Effector memory CD4-positive, alpha-beta T cell (primary cell): ENCODE results near the gene WNT9A.
"Not testable (repeated sequence)": the region's sequence is repeated elsewhere in the genome, so short reads cannot be mapped to it uniquely, and the experiment has no call there.

Experiments used
- DNase-seq, 3 donors: peaks; one replicate each; pipeline ENCODE4 v3.0.0-alpha.2; 2020
- H3K27ac ChIP-seq: 2 replicates; pipeline ENCODE4 v1.7.0; 2013; ENCODE audit warnings: mild to moderate bottlenecking, low read length, moderate library complexity; ENCODE audit not compliant: insufficient read depth, poor library complexity, severe bottlenecking
- H3K27me3 ChIP-seq: replicated peaks from 2 replicates; pipeline ENCODE4 v1.7.0; 2013; ENCODE audit warnings: mild to moderate bottlenecking, low read length; ENCODE audit not compliant: insufficient read depth, control insufficient read depth, poor library complexity, severe bottlenecking
- H3K36me3 ChIP-seq: 2 replicates; pipeline ENCODE4 v1.7.0; 2013; ENCODE audit warnings: mild to moderate bottlenecking, low read length, moderate library complexity; ENCODE audit not compliant: control insufficient read depth, insufficient read depth
- H3K4me1 ChIP-seq: 2 replicates; pipeline ENCODE4 v1.7.0; 2013; ENCODE audit warnings: low read length, mild to moderate bottlenecking; ENCODE audit not compliant: control insufficient read depth, insufficient read depth, poor library complexity, severe bottlenecking
- H3K4me3 ChIP-seq: 2 replicates; pipeline ENCODE4 v1.7.0; 2013; ENCODE audit warnings: low read length, low read depth, mild to moderate bottlenecking; ENCODE audit not compliant: insufficient read depth, poor library complexity, severe bottlenecking
- H3K9me3 ChIP-seq: 2 replicates; pipeline ENCODE4 v1.7.0; 2013; ENCODE audit warnings: mild to moderate bottlenecking, low read length, moderate library complexity; ENCODE audit not compliant: control insufficient read depth
- total RNA-seq, 3 donors: gene quantifications; one replicate each; lab custom pipeline; 2026; lab: John Stamatoyannopoulos, UW

Gene WNT9A
- total RNA-seq, result 0 to 0.39 (median 0.17) reads per million in 3 donors

- Histone ChIP-seq H3K27ac (no peak within 1 kb of the TSS), H3K27me3 (peaks cover 16% of the 10 kb centered on the region), H3K9me3 (no peaks in the 10 kb centered on the region), H3K36me3 (no peaks in the 10 kb centered on the region), H3K4me1 (peaks cover 21% of the 10 kb centered on the region), H3K4me3 (peak within 1 kb of the TSS; percentile 55)
- no peak for DNase-seq
These were observed at the start of gene WNT9A for GRCh38 chr1:227947676-227948492. Gene WNT9A (minus strand): TSS chr1:227947932. CDS start chr1:227947887, 45 bp downstream.

- Histone ChIP-seq H3K27me3 (no peaks in the 10 kb centered on the region), H3K4me1 (no peaks in the 10 kb centered on the region), H3K27ac (no peak overlapping the region), H3K4me3 (no peak overlapping the region), H3K36me3 (no peaks in the 10 kb centered on the region), H3K9me3 (no peaks in the 10 kb centered on the region)
- no peak for DNase-seq
These were observed 48.6 kb upstream of the WNT9A start for GRCh38 chr1:227996187-227996950.

GRCh38 chr1:227994632-227995300, 47.0 kb upstream of the WNT9A start:
- no peaks in the 10 kb centered on the region for H3K27me3 ChIP-seq

DNA sequence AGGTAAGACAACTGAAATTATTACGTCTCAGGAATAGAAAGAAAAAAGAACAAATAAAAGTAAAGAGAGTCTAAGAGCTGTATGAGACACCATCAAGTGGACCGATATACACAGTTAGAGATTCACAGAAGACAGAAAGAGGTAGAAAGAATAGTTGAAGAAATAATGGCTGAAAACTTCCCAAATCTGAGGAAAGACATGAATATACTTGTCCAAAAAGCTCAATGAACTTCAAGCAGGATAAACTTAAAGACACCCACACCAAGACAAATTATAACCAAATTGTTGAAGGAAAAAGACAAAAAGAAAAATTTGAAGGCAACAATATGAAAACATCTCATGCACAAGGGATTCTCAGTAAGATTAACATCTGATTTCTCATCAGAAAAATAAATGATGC, 39.4 kb upstream of the WNT9A start:
- Histone ChIP-seq H3K4me1 (no peaks in the 10 kb centered on the region), H3K9me3 (no peaks in the 10 kb centered on the region)

More at GRCh38 chr1:227994632-227995300, 47.0 kb upstream of the WNT9A start:
- H3K36me3 ChIP-seq, result no peaks in the 10 kb centered on the region
- no peak overlapping the region for H3K4me3 ChIP-seq
- DNase-seq, result no peak
- no peaks in the 10 kb centered on the region for H3K4me1 ChIP-seq
- H3K27ac ChIP-seq, result no peak overlapping the region
- no peaks in the 10 kb centered on the region for H3K9me3 ChIP-seq

DNA sequence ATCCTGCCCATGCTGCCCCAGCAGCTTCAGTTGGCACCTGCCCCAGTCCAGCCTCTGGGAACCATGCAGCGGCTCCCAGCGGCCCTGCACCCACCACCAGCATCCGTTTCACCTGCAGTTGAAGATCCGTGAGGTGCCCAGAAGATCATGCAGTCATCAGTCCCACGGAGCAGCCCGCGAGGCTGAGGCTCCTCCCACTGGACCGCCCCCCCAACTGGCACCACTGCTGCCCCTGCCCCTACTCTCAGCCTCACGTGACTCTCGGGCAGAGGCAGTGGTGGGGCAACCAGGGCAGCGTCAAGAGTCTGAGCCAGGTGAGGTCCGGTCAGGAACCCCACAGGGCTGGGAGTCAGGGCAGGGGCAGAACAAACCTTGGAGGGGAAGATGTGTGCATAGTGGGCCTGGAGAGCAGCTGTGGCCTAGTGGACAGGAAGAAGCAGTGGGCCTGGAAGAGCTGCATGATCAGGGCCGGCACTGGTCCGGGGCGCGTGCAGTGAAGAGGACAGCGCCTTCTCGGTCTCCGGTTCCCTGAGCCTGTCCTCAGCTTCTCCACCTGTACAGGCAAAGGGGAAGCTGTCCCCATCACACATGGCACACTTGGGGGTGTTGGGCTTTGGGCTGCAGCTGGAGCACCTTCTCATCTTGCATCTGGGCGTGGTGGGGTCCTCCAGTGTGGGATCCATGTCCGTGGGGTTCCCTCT, 28.0 kb upstream of the WNT9A start:
- H3K9me3 ChIP-seq, H3K4me3 ChIP-seq, DNase-seq, H3K27me3 ChIP-seq, H3K36me3 ChIP-seq, H3K27ac ChIP-seq, H3K4me1 ChIP-seq: not testable (repeated sequence)

More for the DNA sequence above, 39.4 kb upstream of the WNT9A start:
- no peak overlapping the region for H3K27ac ChIP-seq
- DNase-seq, result no peak
- no peak overlapping the region for H3K4me3 ChIP-seq
- H3K36me3 ChIP-seq, result no peaks in the 10 kb centered on the region
- no peaks in the 10 kb centered on the region for H3K27me3 ChIP-seq

DNA sequence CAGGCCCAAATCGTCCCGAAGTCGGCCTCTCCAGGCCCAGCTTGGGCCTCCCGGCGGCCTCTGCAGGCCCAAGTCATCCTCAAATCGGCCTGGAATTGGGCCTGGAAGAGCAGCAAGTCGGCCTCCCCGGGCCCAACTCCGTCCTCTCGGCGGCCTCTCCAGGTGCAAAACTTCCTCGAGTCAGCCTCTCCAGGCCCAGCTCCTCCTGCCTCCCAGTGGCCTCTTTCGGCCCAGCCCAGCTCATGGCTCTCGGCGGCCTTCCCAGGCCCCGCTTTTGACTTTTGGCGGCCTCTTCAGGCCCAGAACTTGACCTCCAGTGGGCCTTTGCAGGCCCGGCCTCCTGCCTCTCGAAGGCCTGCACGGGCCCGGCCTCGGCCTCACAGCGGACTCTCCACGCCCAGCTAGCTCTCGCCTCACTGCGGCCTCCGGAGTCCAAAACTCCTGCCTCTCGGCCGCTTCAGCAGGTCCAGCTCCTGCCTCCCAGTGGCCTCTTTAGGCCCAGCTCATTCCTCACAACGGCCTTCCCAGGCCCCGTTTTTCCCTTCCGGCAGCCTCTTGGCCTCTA, 26.1 kb upstream of the WNT9A start:
- not testable (repeated sequence) for H3K27ac ChIP-seq, H3K4me3 ChIP-seq, H3K9me3 ChIP-seq, H3K4me1 ChIP-seq, DNase-seq, H3K27me3 ChIP-seq, H3K36me3 ChIP-seq

DNA sequence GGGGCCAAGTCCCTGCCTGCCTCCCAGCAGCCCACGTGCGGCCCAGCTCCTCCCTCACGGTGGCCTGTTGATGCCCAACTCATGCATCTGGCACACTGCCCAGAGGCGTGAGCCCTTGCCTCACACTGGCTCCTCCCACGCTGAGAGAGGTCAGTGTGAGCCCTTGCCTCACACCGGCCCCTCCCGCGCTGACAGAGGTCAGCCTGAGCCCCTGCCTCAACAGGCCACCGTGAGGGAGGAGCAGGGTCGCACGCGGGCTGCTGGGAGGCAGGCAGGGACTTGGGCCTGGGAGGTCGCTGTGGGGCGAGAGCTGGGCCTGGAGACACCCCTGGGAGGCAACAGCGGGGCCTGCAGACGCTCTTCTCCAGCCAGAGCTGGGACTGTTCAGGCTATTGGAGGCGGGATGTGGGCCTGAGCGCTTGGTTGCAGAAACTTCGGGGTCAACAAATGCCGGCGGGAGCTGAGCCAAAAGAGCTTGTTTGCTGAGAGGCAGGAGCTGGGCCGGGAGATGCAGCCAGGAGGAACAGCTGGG, 25.2 kb upstream of the WNT9A start:
- H3K36me3 ChIP-seq, H3K4me1 ChIP-seq, H3K27ac ChIP-seq, DNase-seq, H3K4me3 ChIP-seq, H3K27me3 ChIP-seq, H3K9me3 ChIP-seq: not testable (repeated sequence)

GRCh38 chr1:227972283-227972679, 24.5 kb upstream of the WNT9A start:
- H3K27ac ChIP-seq, H3K9me3 ChIP-seq, DNase-seq, H3K4me3 ChIP-seq, H3K27me3 ChIP-seq, H3K36me3 ChIP-seq, H3K4me1 ChIP-seq: not testable (repeated sequence)

DNA sequence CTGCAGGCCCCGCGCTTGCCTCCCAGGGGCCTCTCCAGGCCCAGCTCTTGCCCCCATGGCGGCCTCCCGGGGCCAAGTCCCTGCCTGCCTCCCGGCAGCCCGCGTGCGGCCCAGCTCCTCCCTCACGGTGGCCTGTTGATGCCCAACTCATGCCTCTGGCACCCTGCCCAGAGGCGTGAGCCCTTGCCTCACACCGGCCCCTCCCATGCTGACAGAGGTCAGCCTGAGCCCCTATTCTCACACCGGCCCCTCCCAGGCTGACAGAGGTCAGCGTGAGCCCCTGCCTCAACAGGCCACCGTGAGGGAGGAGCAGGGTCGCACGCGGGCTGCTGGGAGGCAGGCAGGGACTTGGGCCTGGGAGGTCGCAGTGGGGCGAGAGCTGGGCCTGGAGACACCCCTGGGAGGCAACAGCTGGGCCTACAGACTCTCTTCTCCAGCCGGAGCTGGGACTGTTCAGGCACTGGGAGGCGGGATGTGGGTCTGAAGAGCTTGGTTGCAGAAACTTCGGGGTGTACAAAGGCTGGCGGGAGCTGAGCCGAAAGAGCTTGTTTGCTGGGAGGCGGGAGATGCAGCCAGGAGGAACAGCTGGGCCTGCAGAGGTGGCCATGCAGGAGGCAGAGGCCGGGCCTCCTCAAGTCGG, 24.0 kb upstream of the WNT9A start:
- H3K9me3 ChIP-seq, result not testable (repeated sequence)

More for the DNA sequence above, 24.0 kb upstream of the WNT9A start:
- not testable (repeated sequence) for H3K4me1 ChIP-seq, H3K4me3 ChIP-seq, H3K27me3 ChIP-seq, DNase-seq, H3K36me3 ChIP-seq, H3K27ac ChIP-seq
